HG03571 (cell line): ENCODE measurements around the gene TGM2.

Experiments used
- ATAC-seq: cut with Tn5 transposase; IDR thresholded peaks from one replicate; pipeline ENCODE4 v1.9.1; 2021; ENCODE audit not compliant: unreplicated experiment

Gene TGM2

DNA sequence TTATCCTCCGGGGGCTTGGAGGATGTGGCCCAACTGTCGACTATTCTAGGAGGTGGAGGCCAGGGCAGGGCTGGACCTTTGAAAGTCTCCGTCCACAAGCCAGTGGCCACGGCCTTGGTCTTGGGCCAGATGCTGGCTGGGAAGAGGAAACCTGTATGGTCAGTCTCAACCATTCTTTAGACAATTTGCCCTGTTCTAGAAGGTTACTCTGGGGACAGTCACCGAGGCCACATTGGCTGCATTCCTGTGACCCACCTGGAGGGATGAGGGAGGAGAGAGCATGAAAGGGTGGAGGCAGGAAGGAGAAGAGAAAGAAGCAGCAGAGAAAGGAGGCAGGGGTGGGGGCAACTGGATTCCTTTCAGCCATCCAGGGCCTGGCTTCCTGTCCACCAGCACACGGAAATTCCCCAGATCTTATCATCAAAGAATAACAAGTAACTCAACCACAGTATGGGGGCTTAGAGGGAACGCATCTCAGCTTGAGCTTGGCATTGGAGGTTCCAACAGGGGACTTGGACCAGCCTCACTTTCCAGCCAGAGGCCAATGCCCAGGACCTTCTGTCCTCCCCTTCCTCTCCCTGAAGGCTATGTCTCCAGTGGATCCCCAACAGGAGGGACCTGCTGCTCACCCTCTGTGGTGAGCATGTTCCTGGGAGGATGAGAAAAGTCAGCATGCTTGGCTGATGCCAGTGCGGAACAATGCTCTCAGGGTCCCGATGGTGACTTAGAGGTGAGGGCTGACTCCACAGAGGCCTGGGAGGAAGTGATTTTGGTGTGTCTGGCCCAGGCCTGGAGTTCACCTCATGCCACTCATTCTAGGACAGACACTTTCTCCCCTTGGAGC is 30.4 kb downstream of the TGM2 start:
- ATAC-seq = no peak

DNA sequence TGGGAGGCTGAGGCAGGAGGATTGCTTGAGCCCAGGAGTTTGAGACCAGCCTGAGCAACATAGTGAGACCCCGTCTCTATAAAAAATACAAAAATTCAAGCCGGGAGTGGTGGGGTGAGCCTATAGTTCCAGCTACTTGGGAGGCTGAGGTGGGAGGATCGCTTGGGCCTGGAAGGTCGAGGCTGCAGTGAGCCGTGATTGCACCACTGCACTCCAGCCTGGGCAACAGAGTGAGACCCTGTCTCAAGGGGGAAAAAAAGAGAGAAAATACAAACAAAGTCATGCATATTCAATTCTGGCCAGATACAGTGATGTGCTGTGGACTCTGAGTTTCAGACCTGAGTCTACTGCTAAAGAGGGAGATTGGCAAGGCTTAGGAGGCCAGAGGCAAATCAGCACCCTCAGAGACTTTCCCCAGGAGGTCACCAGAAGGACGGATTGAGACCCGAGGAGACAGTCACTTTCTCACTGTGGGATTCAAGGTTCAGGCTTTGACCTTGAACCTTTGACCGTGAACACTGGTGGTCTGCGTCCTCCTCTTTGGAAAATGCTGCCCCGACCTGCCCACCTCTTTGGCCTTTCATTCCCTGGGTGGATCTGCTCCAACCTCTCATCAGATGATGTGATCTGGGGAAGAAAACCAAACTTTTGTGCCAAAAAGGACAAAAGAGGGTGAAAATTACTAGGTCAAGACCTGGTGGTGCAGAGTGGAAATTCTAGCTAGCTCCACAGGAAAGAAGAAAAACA is 31.2 kb downstream of the TGM2 start:
- ATAC-seq = no peak

DNA sequence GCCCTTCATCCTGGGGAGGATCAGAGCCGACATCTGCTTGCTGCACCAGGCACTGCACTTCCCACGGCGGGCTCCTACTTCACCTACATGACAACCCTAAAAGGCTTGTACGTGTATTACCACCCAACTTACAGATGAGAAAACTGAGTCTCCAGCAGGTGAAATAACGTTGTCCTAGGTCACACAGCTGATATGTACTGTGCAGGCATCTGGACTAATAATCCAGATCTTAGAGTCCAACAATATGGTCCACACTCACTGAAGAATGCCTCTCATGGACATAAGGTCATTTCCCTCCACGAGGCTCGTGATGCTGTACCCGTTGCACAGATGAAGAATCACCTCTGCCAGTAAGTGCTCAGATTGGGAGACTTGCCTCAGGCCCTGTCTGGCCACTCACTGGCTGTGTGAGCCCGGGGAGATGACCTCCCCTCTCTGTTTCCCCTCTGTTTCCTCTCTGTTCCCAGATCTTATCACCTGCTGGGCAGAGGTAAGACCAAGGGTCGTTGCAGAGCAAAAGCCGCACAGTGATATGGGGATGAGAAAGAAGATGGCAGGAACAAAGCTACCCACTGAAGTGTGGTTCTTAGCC is 32.1 kb downstream of the TGM2 start:
- ATAC-seq = no peak

DNA sequence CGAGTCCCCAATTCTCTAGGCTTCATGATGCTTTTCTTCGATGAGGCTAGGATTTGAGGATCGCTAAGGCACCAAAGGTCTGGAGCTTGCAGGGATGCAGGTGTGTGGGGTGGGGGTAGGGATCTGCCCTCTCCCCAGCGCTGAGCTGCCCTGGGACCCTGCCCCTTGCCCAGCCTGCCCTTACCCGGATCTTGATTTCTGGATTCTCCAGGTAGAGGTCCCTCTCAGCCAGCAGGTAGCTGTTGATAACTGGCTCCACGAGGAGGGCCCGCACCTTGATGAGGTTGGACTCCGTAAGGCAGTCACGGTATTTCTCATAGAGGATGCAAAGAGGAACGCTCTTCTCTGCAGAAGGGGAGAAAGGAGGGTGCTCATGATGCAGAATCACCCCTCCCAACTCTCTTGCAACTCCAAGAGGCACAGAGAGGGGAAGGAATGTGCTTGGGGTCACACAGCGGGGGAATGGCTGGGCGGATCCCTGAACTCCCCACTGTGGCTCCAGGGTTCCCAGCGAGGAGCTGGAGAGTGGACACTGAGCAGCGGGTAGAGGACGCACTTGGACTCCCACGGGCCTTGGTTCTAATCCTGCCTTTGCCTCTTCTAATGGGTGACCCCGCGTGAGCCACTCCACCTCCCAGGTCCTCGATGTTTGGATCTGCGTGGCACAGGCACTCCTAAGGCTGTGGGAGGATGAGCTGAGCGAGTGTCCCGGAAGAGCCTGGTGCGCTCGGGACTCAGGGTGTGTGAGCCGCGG is 32.7 kb downstream of the TGM2 start:
- no peak for ATAC-seq

DNA sequence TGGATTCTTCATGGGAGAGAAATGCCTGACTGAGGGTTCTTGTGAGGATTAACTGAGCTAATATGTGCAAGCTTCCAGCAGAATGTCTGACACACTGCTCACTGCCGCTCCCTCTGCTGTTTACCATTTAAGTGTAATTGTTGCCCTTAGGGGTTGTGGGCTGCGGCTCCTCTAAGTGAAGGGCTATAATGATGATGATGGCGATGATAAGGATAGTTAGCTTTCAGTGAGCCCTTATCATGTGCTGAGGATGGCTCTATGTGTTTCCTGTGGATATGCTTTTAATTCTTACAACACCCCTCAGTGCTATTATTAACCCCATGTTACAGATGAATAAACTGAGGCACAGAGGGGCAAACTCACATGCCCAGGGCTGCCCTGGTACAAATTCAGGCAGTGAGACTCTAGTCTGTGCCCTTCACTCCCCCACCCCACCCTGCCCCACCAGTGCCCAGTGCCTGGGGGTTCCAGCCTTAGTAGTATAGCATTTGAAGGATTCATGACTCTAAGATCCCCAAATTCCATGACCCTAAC is 33.4 kb downstream of the TGM2 start:
- no peak for ATAC-seq

DNA sequence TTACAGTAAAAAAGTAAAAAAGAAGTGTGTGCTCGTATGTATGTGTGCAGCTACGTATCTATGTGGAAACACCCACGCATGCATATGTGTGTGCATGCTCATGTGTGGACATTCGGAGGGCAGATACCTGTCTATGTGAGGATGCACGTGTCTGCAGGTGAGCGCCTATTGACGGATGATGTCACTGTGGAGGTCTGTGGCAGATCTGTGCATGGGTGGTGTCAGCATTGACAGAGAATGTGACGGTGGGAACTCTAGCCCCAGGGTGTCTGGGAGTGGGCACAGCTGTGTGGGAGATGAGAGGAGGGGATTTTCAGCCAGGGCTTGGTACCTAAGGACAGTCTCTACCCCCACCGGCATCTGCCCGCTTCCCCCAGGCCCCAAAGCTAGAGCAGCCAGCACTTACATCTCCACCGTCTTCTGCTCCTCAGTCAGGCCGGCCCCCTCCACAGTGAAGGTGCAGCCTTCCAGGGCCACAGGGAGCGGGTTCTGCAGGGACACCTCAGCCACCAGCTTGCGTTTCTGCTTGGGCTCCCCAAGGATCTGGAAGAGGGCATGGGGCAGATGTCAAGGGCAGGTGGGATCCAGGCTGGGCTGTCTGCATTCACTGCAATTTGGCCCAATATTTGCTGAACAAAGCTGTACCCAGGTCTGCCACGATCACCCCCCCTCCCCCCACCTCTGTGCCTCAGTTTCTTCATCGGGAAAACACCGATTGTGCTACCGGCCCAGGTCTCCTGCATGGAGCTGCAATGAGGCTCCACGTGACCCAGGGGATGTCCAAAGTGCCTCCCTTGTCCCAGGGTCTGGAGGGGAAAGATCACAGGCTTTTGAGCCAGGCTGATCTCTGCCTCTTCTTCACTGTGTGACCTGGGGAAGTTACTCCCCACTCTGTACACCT is 34.1 kb downstream of the TGM2 start:
- ATAC-seq = no peak

DNA sequence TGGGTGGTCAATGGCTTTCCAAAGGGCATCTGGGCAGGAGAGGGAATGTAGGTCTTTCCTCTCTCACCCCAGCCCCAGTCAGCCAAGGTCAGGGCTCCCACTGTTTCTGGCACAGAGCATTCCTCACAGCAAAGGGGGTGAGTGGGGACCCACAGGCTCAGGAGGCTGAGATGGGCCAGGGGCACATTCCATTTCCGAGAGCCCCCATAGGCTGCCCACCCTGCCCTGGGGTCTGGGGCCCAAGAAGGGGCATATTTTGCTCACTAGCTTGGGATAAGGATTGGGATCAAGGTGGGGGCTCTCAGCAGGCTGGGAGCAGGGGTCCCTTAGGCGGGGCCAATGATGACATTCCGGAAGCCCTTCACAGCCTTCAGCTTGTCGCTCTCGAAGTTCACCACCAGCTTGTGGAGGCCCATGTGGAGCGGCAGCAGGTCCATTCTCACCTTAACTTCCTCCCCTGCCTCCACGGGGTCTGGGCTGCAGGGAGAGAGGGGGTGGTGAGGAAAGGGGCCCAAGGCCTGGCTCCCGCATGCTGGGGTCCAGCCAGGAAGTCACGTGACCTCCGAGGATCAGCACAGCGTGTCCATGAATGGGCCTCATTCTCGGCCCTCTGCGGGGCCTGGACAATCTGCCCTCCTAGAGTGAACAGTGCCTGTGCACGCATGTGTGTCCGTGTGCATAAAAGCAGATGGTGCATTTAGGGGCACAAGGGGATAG is 35.0 kb downstream of the TGM2 start:
- ATAC-seq = no peak

DNA sequence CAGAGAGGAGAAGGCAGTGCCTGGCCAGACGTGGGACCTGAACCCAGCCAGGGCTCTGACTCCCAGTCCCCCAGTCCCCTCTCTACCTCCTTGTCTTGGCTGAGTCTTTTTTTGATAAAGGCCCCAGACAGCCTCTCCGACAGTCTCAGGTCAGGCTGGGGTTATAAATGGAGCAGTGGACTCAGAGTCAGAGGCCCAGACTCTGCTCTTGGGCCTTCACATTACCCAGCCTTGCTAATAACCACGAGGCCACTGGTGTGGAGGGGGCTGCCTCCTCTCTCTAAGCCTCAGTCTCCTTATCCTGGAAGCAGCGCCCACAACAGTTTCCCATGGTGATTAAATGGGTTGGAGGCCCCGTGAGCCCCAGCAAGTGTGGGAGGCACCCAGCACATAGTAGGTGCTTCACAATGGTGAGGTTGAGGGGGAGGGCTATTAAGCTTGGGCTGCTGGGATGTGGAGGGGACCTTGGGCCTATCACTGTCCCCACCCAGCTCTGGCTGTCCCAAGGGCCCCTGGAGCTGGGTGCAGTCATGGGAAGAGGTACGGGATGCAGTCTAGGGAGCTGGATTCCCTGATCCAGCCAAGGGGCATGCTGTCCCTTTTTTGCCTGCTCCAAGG is 35.7 kb downstream of the TGM2 start:
- no peak for ATAC-seq

DNA sequence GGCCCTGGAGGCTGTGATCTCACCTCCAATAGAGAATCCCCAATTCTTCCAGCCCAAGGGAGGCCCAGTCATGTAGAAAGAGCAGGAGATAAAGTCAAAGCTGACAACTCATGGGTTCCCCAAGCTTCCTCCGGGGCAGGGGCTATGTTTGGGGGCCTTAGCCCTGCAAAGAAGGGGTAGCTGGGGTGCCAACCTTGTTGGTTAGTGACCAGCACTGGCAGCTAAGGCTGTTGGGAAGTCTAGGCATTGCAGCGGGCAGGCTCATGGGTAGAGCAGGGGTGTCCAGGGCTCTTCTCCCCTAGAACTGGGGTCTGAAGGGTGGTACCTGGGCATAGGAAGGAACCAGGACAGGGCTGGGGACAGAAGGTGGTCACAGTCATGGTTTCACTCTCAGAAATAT is 36.4 kb downstream of the TGM2 start:
- ATAC-seq = no peak

DNA sequence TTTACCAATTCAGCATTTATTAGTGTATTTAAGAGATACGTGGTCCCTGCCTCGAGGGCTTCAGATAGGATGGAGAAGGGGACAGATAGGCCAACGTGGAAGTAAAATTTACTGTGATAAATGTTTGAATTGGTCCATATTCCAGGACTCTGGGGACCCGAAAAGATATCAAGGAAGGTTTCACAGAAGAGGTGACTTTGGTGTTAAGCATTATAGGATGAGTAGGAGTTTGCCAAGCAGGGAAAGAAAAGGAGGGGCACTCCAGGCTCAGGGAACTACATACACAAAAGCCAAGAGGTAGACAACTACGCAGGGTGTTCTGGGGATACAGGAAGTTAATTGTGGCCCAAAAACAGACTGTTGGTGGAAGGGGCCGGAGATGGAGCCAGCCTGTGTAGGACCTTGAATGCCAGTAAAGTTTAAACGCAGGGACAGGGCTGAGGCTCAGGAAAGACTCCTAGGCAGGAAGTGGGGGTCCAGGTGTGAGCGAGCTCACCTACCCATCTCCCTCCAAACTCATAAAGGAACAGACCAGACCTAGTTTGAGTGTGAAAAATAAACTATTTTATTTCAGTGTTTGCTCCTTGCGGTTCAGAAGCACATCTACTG is 37.0 kb downstream of the TGM2 start:
- no peak for ATAC-seq

DNA sequence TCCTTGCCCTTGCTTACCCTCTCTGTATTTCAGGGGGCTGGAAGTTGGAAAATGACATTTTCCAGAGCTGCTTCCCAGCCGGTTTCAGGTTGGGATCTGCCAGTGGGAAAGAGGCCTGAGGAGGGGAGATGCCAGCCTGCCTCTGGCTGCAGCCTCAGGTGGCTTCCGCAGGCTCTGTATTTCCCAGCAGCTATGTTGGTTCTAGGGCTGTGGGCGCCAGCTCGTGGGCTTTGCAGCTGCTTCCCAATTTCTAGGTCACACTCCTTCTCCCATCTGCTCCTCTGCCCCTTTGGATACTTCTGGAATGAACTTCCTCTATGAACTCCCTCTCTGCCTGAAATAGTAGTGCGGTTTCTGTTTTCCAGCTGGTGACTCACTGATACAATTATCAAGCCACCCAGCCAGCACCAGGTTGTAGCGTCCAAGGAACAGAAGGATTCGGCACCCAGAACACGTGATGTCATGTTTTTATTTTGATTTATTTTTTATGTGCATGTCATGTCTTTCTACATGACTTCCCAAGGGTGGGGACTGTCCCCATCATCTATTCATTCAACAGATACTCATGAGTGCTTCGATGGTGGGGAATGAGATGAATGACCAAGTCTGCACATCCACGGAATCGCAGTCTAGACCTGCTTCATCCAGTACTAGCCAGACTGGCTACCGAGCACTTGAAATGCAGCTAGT is 38.0 kb downstream of the TGM2 start:
- no peak for ATAC-seq

DNA sequence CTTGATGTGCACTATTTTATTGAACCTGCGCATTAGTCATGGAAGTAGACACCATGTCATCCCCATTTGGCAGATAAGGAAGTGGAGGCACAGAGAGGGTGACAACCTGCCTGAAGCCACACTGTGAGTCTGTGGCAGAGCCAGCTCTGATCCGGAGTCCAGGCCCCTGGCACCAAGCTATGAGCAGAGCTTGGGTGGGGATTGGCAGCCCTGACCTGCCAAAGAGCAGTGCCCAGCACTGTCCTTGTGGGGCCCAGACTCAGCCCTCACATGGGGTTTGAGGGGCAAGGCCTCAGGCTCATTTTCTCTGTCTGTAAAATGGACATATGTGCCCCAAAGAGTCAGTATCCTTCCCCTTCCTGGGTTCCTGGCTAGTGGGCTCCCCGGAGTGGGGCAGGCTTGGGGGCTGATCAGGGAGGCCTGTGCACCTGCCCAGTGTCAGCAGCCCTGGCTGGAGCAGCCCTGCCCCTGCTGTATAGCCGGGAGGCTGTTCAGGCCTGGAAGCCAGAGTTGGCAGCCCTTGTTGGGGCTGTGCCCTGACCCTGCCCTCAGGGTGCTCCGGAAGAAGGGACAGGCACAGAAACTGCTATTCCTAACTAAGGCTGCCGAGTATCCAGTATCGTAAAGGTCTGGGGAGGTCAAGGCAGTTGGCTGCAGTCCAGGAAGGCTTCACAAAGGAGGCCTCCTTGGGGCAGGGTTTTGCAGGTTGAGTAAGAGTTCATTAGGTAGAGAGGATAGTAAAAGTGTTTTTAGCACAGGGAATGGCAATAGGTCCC is 38.7 kb downstream of the TGM2 start:
- ATAC-seq = no peak

DNA sequence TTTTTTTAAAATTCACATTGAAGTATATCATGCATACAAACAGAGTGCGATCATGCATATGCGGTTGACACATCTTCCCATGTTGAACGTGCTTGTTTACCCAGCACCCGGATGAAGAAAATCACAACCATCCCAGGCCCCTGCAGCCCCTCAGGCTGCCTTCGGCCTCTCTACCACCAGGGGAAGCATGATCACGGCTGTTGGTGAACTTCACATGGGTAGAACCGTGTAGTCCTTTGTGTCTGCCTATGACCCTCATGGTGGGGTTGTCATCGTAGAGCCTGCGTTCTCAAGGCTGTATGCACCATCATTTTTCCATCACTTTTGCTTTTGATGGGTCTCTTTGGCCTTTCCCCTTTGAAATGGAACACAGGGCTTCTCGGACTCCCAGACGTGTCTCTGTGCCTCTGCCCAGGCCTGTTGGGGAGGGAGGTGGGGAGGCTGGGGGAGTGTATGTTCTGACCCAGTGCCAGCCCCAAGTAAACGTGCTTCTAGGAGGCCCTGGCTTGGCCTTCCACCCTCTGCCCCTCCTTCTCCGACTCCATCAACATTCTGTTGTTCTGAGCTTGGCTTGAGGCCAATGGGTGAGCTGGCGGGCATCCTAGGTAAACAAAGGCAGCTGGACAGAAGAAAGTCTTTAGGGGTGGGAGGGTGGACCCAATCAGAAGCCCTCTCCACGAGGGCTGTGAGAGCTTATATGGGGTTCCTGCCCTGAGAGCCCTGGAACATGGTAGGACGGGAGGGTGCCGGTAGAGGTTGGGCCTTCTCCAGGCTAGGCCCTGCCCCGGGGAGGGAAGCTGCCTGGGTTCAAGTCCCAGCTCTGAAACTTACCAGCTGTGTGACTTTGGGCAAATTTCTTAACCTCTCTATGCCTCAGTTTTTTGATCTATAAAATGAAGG is 39.7 kb downstream of the TGM2 start:
- no peak for ATAC-seq

DNA sequence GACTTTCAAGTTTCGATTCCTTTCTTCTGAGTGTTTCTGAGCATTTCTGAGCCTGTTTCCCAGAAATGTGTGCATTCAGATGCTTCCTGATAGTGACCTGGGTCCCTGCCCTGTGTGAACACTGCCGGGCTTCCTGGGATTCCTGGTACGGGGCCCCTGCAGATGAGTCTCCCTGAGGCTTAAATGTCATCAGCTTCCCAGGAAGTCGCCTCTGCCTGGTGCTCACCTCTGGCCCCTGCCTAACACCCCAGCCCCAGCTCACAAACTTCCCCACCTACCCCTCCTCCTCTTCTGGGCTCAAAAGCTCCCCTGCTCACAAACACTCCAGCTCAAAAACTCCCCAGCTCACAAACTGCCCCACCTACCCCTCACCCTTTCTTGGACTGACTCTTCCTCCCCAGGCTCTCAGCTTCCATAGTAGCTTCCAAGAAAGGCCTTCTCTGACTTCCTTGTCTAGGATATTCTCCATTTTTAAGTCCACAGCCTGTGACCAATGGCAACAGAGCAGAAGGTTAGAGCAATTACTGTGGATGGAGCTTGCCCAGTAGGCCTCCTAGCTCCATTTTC is 42.0 kb downstream of the TGM2 start:
- no peak for ATAC-seq

DNA sequence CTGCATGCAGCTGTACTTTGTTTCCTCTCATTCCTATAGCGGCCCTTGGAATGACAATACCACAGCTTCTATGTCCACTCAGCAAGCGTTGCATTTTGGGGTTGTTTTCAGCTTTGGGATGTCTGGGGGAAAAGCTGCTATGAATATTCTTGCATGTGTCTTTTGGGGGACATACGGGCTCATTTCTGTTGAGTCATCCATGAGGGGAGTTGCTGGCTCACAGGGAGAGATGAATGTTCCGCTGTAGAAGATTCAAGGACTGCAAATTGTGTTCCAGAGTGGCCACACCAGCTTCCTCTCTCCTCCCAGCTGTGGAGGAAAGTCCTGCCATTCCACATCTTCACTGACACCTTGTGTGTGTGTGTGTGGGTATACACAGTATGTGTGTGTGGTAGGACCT is 43.3 kb downstream of the TGM2 start:
- no peak for ATAC-seq

DNA sequence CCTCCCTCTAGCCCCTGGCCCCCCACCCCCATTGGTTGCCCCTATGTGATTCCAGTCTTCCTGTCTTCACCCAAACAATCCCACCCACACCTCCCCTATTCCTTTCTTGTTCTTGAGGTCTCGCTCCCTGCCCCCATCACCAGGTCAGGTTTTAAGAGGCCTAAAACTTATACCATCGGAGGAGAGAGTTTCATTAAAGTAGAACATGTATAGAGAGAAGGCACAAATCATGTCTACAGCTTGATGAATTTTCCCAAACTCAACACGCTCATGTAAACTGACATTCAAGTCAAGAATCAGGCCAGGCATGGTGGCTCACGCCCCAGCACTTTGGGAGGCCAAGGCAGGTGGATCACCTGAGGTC is 44.5 kb downstream of the TGM2 start:
- ATAC-seq = no peak
